ENCODE measurements around the gene FEM1A.
"Not testable (repeated sequence)": the region's sequence is repeated elsewhere in the genome, so short reads cannot be mapped to it uniquely, and the experiment has no call there.

FEM1A gene

GRCh38 chr19:4775627-4776152 lies 15.8 kb upstream of the FEM1A start:
- DNase-seq: no peak

GRCh38 chr19:4776436-4777211 lies 14.9 kb upstream of the FEM1A start:
- no peak for DNase-seq

GRCh38 chr19:4778124-4778523 lies 13.4 kb upstream of the FEM1A start:
- DNase-seq: not testable (repeated sequence)

GRCh38 chr19:4780860-4781259 lies 10.7 kb upstream of the FEM1A start:
- no peak for DNase-seq

- no peak for DNase-seq
Measured at GRCh38 chr19:4781801-4782200, 9.7 kb upstream of the FEM1A start.

GRCh38 chr19:4786412-4787016 lies 5.0 kb upstream of the FEM1A start:
- not testable (repeated sequence) for DNase-seq

- peak in 1 of 5 donors; percentile 15 for DNase-seq
Measured at GRCh38 chr19:4792019-4792865, 708 bp downstream of the FEM1A start.

- not testable (repeated sequence) for DNase-seq
Measured at GRCh38 chr19:4792866-4793195, 1.3 kb downstream of the FEM1A start.

- DNase-seq: not testable (repeated sequence)
Measured at GRCh38 chr19:4793278-4793677, 1.7 kb downstream of the FEM1A start.

- no peak for DNase-seq
Measured at GRCh38 chr19:4794971-4795370, 3.4 kb downstream of the FEM1A start.

- DNase-seq: no peak
Measured at GRCh38 chr19:4795400-4795799, 3.9 kb downstream of the FEM1A start.

- DNase-seq: no peak
Measured at GRCh38 chr19:4800591-4801081, 9.1 kb downstream of the FEM1A start.

GRCh38 chr19:4801085-4801619 lies 9.6 kb downstream of the FEM1A start:
- DNase-seq: no peak

- no peak for DNase-seq
Measured at GRCh38 chr19:4802711-4803110, 11.2 kb downstream of the FEM1A start.

- peak; percentile 32 to 63 (median 50) for DNase-seq
Measured at GRCh38 chr19:4803736-4804695, 12.5 kb downstream of the FEM1A start.

- not testable (repeated sequence) for DNase-seq
Measured at GRCh38 chr19:4805140-4805539, 13.6 kb downstream of the FEM1A start.

GRCh38 chr19:4806384-4806783 lies 14.8 kb downstream of the FEM1A start:
- DNase-seq: no peak

GRCh38 chr19:4807188-4807587 lies 15.7 kb downstream of the FEM1A start:
- no peak for DNase-seq

- DNase-seq: peak; percentile 68 to 89 (median 75)
Measured at GRCh38 chr19:4811328-4812131, 20.0 kb downstream of the FEM1A start.

GRCh38 chr19:4814625-4815425 lies 23.3 kb downstream of the FEM1A start:
- no peak for DNase-seq

Measured in T-helper 1 cell (primary cell).